ENCODE data around the gene RPS2.

RPS2 gene

GRCh38 chr16:1913327-1914083, 51.1 kb downstream of the RPS2 start:
- no peak for DNase-seq (ENCODE audit: extremely low spot score)
- TF ChIP-seq, protein P1, sequence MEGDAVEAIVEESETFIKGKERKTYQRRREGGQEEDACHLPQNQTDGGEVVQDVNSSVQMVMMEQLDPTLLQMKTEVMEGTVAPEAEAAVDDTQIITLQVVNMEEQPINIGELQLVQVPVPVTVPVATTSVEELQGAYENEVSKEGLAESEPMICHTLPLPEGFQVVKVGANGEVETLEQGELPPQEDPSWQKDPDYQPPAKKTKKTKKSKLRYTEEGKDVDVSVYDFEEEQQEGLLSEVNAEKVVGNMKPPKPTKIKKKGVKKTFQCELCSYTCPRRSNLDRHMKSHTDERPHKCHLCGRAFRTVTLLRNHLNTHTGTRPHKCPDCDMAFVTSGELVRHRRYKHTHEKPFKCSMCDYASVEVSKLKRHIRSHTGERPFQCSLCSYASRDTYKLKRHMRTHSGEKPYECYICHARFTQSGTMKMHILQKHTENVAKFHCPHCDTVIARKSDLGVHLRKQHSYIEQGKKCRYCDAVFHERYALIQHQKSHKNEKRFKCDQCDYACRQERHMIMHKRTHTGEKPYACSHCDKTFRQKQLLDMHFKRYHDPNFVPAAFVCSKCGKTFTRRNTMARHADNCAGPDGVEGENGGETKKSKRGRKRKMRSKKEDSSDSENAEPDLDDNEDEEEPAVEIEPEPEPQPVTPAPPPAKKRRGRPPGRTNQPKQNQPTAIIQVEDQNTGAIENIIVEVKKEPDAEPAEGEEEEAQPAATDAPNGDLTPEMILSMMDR (IDR thresholded peaks at IDR 0.05; ENCODE audit: control extremely low read depth, extremely low read depth, low read depth, missing control alignments) = no peak
- POLR2A ChIA-PET = no interaction called here
- CTCF ChIA-PET = interaction anchor here (1.4 kb wide), 1 partner anchor 10 kb away, joined by 3 read pairs; no protein-coding TSS in a partner anchor

DNA sequence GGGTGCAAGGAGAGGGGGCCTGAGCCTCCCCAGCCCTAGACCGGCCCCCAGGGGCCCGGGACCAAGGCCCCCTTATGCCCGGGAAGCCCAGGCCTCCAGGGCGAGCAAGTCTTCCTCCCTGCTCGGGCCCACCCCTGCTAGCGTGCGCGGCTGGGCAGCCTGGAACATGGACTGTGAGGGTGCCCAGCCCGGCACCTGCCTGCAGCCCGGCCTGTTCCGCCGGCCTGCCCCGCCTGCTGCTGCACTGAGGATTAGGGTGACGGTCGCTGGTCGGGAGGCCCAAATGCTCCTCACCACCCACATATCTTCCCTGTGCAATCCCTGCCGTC, 52.4 kb downstream of the RPS2 start:
- no peak for DNase-seq (ENCODE audit: extremely low spot score)
- ChIA-PET POLR2A (no interaction called here), CTCF (no interaction called here)
- TF ChIP-seq, protein P1 (IDR thresholded peaks at IDR 0.05; ENCODE audit: control extremely low read depth, extremely low read depth, low read depth, missing control alignments) = no peak

All from GM10248 (cell line).